Anterior cingulate cortex (tissue), 58 donors: Measurements from ENCODE around the gene SMYD1.
"Not testable (repeated sequence)": the region's sequence is repeated elsewhere in the genome, so short reads cannot be mapped to it uniquely, and the experiment has no call there.

Source experiments
- DNase-seq, 58 donors: peaks; one replicate each; lab custom pipeline; 2025; lab: John Stamatoyannopoulos, UW

Gene SMYD1

DNA sequence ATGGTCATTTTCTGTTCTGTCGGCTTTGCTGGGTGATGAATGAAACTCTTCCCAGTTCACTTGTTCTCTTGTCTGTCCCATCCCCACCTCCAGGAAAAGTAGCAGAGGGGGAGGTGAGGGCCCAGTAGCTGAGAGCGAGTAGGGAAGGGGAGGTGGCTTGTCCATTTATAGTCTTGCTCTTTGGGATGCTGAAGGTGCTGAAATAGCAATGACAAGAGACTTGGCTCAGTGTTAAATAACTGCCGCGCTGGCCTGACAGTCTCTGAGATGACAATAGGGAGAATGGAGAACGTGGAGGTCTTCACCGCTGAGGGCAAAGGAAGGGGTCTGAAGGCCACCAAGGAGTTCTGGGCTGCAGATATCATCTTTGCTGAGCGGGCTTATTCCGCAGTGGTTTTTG is at the start of gene SMYD1:
Gene SMYD1, plus strand, starts transcription at position 228 of the 400 bp plus-strand sequence. Its CDS starts 40 bp downstream, at position 268.
- DNase-seq: no peak

DNA sequence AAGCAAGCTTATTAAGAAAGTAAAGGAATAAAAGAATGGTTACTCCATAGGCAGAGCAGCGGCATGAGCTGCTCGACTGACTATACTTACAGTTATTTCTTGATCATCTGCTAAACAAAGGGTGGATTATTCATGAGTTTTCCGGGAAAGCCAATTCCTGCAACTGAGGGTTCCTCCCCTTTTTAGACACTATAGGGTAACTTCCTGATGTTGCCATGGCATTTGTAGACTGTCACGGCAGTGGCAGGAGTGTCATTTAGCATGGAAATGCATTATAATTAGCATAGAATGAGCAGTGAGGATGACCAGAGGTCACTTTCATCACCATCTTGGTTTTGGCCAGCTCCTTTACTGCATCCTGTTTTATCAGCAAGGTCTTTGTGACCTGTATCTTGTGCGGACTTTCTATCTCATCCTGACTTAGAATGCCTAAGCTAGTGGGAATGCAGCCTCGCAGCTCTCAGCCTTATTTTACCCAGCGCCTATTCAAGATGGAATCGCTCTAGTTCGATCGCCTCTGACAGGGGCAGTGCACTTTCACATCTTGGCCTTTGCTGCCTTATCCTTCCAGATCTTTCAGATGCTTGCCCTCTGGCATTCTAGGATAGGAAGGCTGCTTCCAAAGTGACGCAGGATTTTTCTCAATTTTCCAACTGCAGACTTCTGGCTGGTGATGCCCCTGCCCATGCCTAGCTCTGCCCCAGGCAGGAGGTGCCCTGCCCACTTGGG is 49.4 kb upstream of the SMYD1 start:
- not testable (repeated sequence) for DNase-seq

DNA sequence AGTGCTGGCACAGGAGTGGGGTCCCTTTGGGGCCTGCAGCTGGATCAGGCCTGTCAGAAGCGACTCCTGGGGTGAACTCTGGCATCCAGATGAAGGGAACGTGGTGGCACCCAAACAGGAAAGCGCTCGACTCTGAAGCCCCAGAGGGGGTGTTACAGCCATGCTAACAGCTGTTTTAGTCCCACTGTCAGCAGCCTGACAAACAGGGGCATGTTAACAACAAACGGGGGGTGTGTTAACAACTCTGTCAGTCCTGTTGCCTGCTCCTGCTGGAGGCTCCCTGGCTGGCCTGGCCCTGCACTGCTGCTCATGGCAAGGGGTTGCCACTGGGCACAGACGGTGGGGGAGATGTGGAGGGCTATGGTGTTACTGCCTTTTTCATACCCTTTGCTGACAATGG is 48.7 kb upstream of the SMYD1 start:
- DNase-seq: no peak

GRCh38 chr2:88019985-88020384 is 47.6 kb upstream of the SMYD1 start:
- no peak for DNase-seq

- no peak for DNase-seq
These were observed 45.0 kb upstream of the SMYD1 start for GRCh38 chr2:88022669-88022921.

DNA sequence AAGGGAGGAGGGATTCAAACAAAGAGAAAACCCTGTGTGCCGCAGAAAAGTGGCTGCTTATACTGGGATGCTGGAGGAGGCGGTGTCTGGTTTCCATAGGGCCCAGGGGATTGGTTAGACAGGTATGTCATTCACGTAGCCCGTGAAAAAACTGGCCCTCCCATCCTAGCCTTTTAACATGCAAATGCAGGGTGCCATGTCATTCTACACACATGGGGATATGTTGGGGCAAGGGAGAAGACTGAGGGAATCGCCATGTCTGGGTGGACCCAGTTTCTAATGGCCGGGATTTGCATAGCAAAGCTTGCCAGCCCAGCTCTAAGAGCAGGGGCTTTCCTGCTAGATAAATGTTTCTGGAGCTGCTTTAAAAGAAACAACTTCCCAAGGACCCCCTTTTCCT is 43.1 kb upstream of the SMYD1 start:
- DNase-seq: no peak

GRCh38 chr2:88027697-88028389 is 39.8 kb upstream of the SMYD1 start:
- DNase-seq: no peak

DNA sequence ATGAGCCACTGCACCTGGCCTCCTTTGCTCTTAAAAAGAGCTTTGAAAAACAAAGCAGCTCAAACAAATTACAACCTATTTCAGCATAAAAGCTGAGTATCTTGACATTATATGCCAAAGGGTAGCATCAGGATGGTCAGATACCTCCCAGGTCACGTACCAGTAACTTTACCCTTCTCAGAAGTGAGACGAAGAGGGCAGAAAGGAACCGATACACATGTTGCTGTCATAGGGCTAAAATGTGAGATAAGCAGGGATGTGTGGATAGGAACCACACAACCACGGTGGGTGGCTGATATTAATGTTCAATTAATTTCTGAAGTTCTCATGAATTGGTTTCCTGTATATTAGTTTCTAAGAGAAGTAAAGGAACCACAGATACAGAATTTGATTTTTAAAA is 38.7 kb upstream of the SMYD1 start:
- no peak for DNase-seq

GRCh38 chr2:88032070-88032702 is 35.4 kb upstream of the SMYD1 start:
- DNase-seq: no peak

GRCh38 chr2:88036182-88036581 is 31.4 kb upstream of the SMYD1 start:
- DNase-seq: no peak

DNA sequence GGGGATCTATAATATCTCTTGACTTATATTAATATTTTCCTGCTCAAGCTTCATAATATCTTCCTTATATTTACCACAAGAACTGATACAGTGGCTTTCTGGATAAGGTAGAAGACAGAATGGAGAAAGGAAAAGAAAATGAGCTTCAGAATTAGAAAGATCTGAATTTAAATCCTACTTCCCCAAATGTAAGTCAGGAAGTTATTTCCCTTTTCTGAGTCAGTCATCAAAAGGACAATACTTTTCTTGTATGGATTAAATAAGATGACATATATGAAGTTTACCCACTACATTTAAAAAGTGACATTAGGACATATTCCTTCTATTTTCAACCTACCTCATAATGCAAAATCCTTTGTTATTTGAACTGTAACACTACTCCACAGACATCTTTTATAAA is 31.0 kb upstream of the SMYD1 start:
- no peak for DNase-seq

- no peak for DNase-seq
These were observed 29.1 kb upstream of the SMYD1 start for GRCh38 chr2:88038263-88039105.

- DNase-seq: no peak
These were observed 25.1 kb upstream of the SMYD1 start for GRCh38 chr2:88042476-88042875.

- DNase-seq: not testable (repeated sequence)
These were observed 22.1 kb upstream of the SMYD1 start for GRCh38 chr2:88045561-88045960.

- no peak for DNase-seq
These were observed 19.1 kb upstream of the SMYD1 start for GRCh38 chr2:88048541-88048940.

GRCh38 chr2:88049622-88050021 is 18.0 kb upstream of the SMYD1 start:
- DNase-seq: no peak

DNA sequence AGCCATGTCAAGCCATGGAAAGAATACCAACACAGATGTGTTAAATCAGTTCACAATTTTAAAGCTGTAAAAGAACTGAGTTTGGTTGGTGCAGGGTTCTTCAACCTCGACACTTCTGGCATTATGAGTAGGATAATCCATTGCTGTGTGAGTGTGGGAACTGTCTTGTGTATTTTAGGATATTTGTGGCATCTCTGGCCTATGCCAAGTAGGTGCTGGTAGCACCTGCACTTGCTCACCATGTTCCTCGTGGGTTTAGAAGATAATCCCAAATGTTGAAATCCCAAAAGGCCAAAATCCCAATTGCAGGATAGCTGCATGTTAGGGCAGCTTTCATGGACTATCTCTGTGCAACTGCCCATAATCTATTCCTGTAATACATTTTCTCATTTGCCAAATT is 15.8 kb upstream of the SMYD1 start:
- no peak for DNase-seq

DNA sequence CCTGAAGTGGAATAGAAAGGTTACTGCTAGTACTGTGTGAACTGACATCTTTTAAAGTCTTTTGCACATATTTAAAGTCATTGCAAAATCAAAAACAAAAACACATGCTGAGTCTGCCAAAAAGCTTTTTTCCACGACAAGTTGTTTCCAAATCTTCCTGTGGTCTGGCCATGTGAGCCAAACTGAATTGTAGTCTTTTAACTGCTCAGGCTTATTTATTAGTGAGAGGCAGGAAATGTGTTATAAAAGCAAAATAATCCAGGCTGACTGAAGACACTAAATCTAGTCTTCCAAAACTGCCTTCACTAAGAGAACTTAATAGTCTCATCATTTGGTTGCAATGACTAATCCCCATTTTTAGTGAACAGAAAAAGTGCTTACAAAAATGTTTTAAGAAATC is 14.3 kb upstream of the SMYD1 start:
- DNase-seq: no peak

DNA sequence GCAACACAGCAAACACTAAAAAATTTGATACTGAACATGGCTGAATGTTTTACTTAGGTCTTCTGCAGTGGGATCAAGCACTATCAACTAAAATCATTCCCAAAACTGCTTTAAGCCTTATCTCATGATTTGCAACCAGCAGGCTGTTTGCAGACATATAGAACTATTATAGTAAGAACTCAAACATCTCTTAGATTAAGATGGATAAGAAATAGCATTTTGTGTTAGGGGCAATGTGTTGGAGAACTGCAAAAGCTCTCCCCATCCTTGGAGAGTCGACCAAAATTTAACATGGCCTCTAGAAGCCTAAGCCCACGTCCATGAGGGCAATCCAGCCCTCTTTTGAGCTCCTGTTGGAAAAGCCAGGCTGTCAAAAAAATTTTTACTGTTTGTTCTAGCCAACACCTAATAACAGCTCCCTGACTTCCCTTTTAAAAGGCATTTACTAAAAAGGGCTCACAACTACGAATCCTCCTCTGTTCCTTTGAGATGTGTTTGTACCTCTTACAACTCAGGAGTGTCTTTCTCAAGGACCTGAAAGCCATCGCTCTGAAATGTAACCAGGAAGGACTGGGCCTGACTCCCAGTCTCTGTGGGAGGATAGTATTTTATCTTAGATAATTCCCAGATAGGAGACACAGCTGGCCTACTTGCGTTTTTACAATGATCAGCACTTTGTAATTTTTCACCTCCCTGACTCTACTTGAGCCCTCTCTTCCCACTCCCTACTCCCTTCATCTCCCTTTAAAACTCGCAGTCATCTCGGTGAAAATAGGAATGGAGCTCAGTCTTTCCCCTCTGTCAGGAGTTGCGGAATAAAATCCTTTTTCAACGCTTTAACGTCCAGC is 13.5 kb upstream of the SMYD1 start:
- no peak for DNase-seq

DNA sequence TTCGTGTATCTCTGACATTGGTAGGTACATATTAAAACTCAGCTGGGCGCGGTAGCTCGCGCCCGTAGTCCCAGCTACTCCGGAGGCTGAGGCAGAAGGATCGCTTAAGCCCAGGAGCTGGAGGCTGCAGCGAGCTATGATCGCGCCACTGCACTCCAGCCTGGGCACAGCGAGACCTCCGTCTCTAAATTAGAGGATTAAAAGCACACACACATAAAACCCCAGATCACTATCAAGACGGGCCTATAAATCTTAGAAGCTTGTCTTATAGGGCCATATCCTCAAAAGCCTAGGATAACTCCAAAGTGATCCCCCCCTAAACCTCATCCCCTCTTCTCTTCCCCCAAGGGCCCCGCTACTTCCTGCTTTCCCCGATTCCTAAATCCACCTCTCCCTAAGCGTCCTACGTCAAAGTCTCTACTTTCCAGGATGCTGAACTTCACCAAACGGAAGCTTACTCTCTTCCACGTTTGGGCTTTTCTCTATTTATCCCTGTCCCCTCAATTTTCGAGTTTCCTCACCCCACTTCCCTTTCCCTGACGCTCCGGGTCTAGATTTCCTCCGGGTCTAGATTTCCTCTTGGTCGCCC is 12.7 kb upstream of the SMYD1 start:
- DNase-seq: no peak
